IMR-90 (cell line): ENCODE data around the gene FLT4. TPM values are rescaled to one million over a fixed set of nuclear protein-coding genes. Genes with fewer than 3 reads are reported as not detected.

Experiments used
- ATAC-seq: fragments of 200-7000 bp; cut with Tn5 transposase; 2 replicates; pipeline ENCODE4 v1.9.1; 2020; ENCODE audit warnings: low read depth, mild to moderate bottlenecking, moderate library complexity
- BruUV-seq: library from RNA; stranded (reverse); fragments of 400-500 nt; replicated peaks from 2 replicates; lab custom pipeline; 2021; lab: Mats Ljungman, UMichigan
- CTCF ChIA-PET: fragments of 300-600 bp; formaldehyde crosslinking; extraction: SDS; loops from one replicate; lab custom pipeline; 2021; ENCODE audit warnings: antibody characterized with exemption; lab: Yijun Ruan, JAX
- POLR2A ChIA-PET: fragments of 300-600 bp; sonication (Branson Sonifier 250); formaldehyde crosslinking; loops from one replicate; lab custom pipeline; 2022; ENCODE audit warnings: antibody characterized with exemption; ENCODE audit not compliant: unreplicated experiment; lab: Charles Lee
- DNase-seq: peaks from one replicate; pipeline ENCODE4 v3.0.0; 2013
- H2AFZ ChIP-seq: replicated peaks from 2 replicates; pipeline ENCODE3; 2013; ENCODE audit warnings: low read length, mild to moderate bottlenecking; ENCODE audit not compliant: poor library complexity
- H2AK5ac ChIP-seq: 2 replicates; pipeline ENCODE4 v1.6.1; 2013; ENCODE audit warnings: low read depth, low read length, inconsistent platforms
- H2AK9ac ChIP-seq: replicated peaks from 2 replicates; pipeline ENCODE3; 2013; ENCODE audit warnings: mild to moderate bottlenecking, low read depth, low read length, moderate library complexity; ENCODE audit not compliant: poor library complexity
- H2BK120ac ChIP-seq: 2 replicates; pipeline ENCODE4 v1.6.1; 2013; ENCODE audit warnings: low read depth, low read length, inconsistent platforms
- H2BK15ac ChIP-seq: 3 replicates; pipeline ENCODE4 v1.6.1; 2013; ENCODE audit warnings: low read depth, low read length, inconsistent platforms
- H2BK20ac ChIP-seq: 2 replicates; pipeline ENCODE4 v1.6.1; 2013; ENCODE audit warnings: low read depth, mild to moderate bottlenecking, inconsistent platforms, low read length, moderate library complexity
- H2BK5ac ChIP-seq: 2 replicates; pipeline ENCODE4 v1.6.1; 2013; ENCODE audit warnings: mild to moderate bottlenecking, low read depth, low read length, inconsistent platforms; ENCODE audit not compliant: poor library complexity, severe bottlenecking
- H3K14ac ChIP-seq: replicated peaks from 2 replicates; pipeline ENCODE4 v1.6.1; 2013; ENCODE audit warnings: low read depth, low read length, inconsistent platforms
- H3K18ac ChIP-seq: 2 replicates; pipeline ENCODE4 v1.6.1; 2013; ENCODE audit warnings: low read depth, low read length, control low read depth
- H3K23ac ChIP-seq: 2 replicates; pipeline ENCODE4 v1.6.1; 2013; ENCODE audit warnings: low read depth, low read length, inconsistent platforms
- H3K27ac ChIP-seq: 2 replicates; pipeline ENCODE4 v1.5.1; 2013; ENCODE audit warnings: mild to moderate bottlenecking, control low read depth, low read length; ENCODE audit not compliant: insufficient read depth
- H3K27me3 ChIP-seq: 2 replicates; pipeline ENCODE4 v1.6.1; 2013; ENCODE audit warnings: low read length; ENCODE audit not compliant: control insufficient read depth, insufficient read depth
- H3K36me3 ChIP-seq: 2 replicates; pipeline ENCODE4 v1.6.1; 2013; ENCODE audit warnings: low read length, mixed read lengths; ENCODE audit not compliant: control insufficient read depth, insufficient read depth
- H3K4ac ChIP-seq: 2 replicates; pipeline ENCODE4 v1.6.1; 2013; ENCODE audit warnings: low read depth, low read length, inconsistent platforms
- H3K4me1 ChIP-seq: 2 replicates; pipeline ENCODE4 v1.6.1; 2013; ENCODE audit warnings: low read length, mixed read lengths; ENCODE audit not compliant: control insufficient read depth, insufficient read depth
- H3K4me2 ChIP-seq: 2 replicates; pipeline ENCODE4 v1.6.1; 2013; ENCODE audit warnings: low read depth, mild to moderate bottlenecking, control low read depth, low read length, moderate library complexity
- H3K4me3 ChIP-seq: 2 replicates; pipeline ENCODE4 v1.5.1; 2013; ENCODE audit warnings: low read depth, mild to moderate bottlenecking, control low read depth, low read length, moderate library complexity; ENCODE audit not compliant: insufficient read depth
- H3K56ac ChIP-seq: 2 replicates; pipeline ENCODE4 v1.6.1; 2013; ENCODE audit warnings: low read length, inconsistent platforms; ENCODE audit not compliant: insufficient read depth; ENCODE audit errors: extremely low read depth
- H3K79me1 ChIP-seq, 2 experiments: 2 replicates each; pipeline ENCODE4 v1.6.1; 2013; ENCODE audit warnings: low read length in 2 of 2, inconsistent platforms in 1 of 2, low read depth in 1 of 2
- H3K9ac ChIP-seq: 2 replicates; pipeline ENCODE4 v1.6.1; 2013; ENCODE audit warnings: low read depth, low read length, control low read depth
- H3K9me1 ChIP-seq: 2 replicates; pipeline ENCODE4 v1.6.1; 2013; ENCODE audit warnings: low read length, inconsistent platforms; ENCODE audit not compliant: insufficient read depth
- H3K9me3 ChIP-seq: 2 replicates; pipeline ENCODE4 v1.6.1; 2013; ENCODE audit warnings: low read length; ENCODE audit not compliant: control insufficient read depth, insufficient read depth
- H4K20me1 ChIP-seq: 2 replicates; pipeline ENCODE4 v1.6.1; 2013; ENCODE audit warnings: low read length, inconsistent platforms; ENCODE audit not compliant: insufficient read depth
- H4K5ac ChIP-seq: 2 replicates; pipeline ENCODE4 v1.6.1; 2013; ENCODE audit warnings: mild to moderate bottlenecking, low read depth, low read length, control low read depth
- H4K8ac ChIP-seq, 2 experiments: 2 replicates each; pipeline ENCODE4 v1.6.1; 2013; ENCODE audit warnings: low read depth in 2 of 2, low read length in 2 of 2, control low read depth in 1 of 2, inconsistent platforms in 1 of 2
- H4K91ac ChIP-seq: 2 replicates; pipeline ENCODE4 v1.6.1; 2013; ENCODE audit warnings: low read depth, low read length, inconsistent platforms; ENCODE audit not compliant: insufficient read depth
- CEBPB ChIP-seq: IDR thresholded peaks from 2 replicates; pipeline ENCODE4 v1.6.1; 2012; ENCODE audit warnings: low read depth, low read length, improper control_type of control experiment
- CTCF ChIP-seq: conservative IDR thresholded peaks from 2 replicates; pipeline ENCODE4 v1.5.1; 2012; ENCODE audit warnings: mild to moderate bottlenecking, low read depth, low read length, improper control_type of control experiment
- NFE2L2 ChIP-seq: fragments of 150-350 bp; IDR thresholded peaks from 2 replicates; pipeline ENCODE4 v1.6.1; 2016; ENCODE audit warnings: low read depth, mild to moderate bottlenecking, low read length
- RAD21 ChIP-seq: IDR thresholded peaks from 2 replicates; pipeline ENCODE4 v1.6.1; 2012; ENCODE audit warnings: low read length, improper control_type of control experiment
- SMC3 ChIP-seq: fragments of 150-350 bp; IDR thresholded peaks from 2 replicates; pipeline ENCODE4 v1.6.1; 2016; ENCODE audit warnings: low read depth, mild to moderate bottlenecking, antibody characterized with exemption, low read length, moderate library complexity
- USF2 ChIP-seq: fragments of 150-350 bp; IDR thresholded peaks from 2 replicates; pipeline ENCODE4 v1.6.1; 2017; ENCODE audit warnings: mild to moderate bottlenecking, antibody characterized with exemption, low read length, low read depth
- WGBS, 2 experiments: methylation state at CpG; one replicate each; pipeline versions ENCODE4 v1.1.5 to v1.1.7; 2013; ENCODE audit warnings: missing lambda C conversion rate in 2 of 2; ENCODE audit not compliant: insufficient read length in 1 of 2; ENCODE audit errors: extremely low coverage in 2 of 2; 5-methylcytosine and 5-hydroxymethylcytosine counted together
- dilution Hi-C: fragments of 300-500 bp; cut with HindIII; formaldehyde crosslinking; loops from one replicate; pipeline ENCODE4 v1.14.3; 2018; ENCODE audit warnings: low sequenced_read_pairs; ENCODE audit not compliant: unreplicated experiment
- in situ Hi-C: fragments of 300-500 bp; cut with MboI; formaldehyde crosslinking; loops from 3 replicates; pipeline ENCODE4 v1.14.3; 2019; ENCODE audit warnings: low sequenced_read_pairs, inconsistent platforms, mixed read lengths
- intact Hi-C: fragments of 100-400 bp; cut with micrococcal nuclease; formaldehyde crosslinking; loops from 2 replicates; pipeline ENCODE4 v1.10.0; 2022
- polyA plus RNA-seq, 3 experiments: library from polyadenylated mRNA; depleted of rRNA; stranded (reverse); fragments of >200 nt; gene quantifications; 2 replicates each; pipeline ENCODE4 v1.2.3, GENCODE V29; 2012; ENCODE audit warnings: low replicate concordance in 1 of 3
- total RNA-seq: library from RNA; depleted of rRNA; stranded (reverse); fragments of >200 nt; gene quantifications from 2 replicates; pipeline ENCODE4 v1.2.3, GENCODE V29; 2012

Gene FLT4
- total and polyA plus RNA-seq, 2 of the 4 experiments (the other 2 are of a cell fraction), result under 0.01 to 0.07 TPM

DNA sequence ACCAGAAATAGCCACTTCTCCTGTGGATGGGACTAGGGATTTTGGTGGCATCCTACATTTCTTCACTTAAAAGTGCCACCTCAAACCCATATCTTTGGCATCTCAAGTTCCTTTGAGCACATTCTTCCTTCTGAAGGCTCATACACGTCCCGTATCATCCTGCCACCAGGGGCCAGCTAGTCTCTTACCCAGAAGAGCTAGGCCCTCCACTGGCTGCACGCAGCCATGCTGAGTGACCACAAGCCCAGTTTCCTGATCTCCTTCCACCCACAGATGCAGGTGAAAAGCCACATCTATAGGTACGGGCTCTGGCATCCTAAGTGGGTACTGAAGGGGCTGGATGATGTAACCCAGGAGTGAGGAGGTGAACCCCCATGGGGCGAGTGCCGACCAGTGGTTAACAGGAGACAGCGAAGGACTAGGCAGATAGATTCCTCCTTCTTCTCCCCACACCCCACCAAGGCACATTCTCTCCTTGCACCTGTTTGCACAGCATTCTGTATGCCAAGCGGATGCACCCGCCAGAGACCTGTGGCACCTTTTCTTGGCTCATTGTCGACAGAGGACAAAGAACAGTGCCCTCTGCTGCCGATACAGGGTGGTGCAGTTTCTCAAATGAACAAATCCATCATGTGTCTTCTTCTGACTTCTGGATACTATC, 43.7 kb downstream of the FLT4 start:
- intact Hi-C loops, result loop anchor here (1.0 to 10.0 kb wide), 4 partner anchors 111 to 401 kb away; partner anchors contain the start of genes CNOT6, GFPT2 and RASGEF1C
- in situ Hi-C loops, result no loop called here
- 54% methylated on average over 3 of the region's 11 CpGs; no CpG with 5 or more reads in 1 of the 2 experiments for WGBS, 2 experiments
- no peak overlapping the region for H4K5ac ChIP-seq
- H2BK20ac ChIP-seq, result no peak overlapping the region
- dilution Hi-C loops, result no loop called here
- no peak overlapping the region for H3K9ac ChIP-seq
- no peaks in the 10 kb centered on the region for H3K79me1 ChIP-seq
- peak overlapping the region; percentile 64 for H2AFZ ChIP-seq
- ChIA-PET CTCF (interaction anchor here (1.2 kb wide), 1 partner anchor 13 kb away, joined by 8 read pairs; no protein-coding TSS in a partner anchor), POLR2A (no interaction called here)
- no peak overlapping the region for H2AK5ac ChIP-seq
- no peak overlapping the region for H3K4ac ChIP-seq
- H2BK5ac ChIP-seq, result no peak overlapping the region
- no peaks in the 10 kb centered on the region for H3K36me3 ChIP-seq
- H3K4me2 ChIP-seq, result no peak overlapping the region
- H4K20me1 ChIP-seq, result no peaks in the 10 kb centered on the region; the same call in 1 of the 2 replicates
- no peak overlapping the region for H3K27ac ChIP-seq
- no peak overlapping the region for H2BK120ac ChIP-seq
- H3K9me3 ChIP-seq, result no peaks in the 10 kb centered on the region
- peak; percentile 73 for ATAC-seq
- DNase-seq, result peak; percentile 51
- H4K91ac ChIP-seq, result no peak overlapping the region
- H3K9me1 ChIP-seq, result no peaks in the 10 kb centered on the region
- peaks cover 10% of the 10 kb centered on the region; the same call in 1 of the 2 replicates for H3K27me3 ChIP-seq
- no peaks in the 10 kb centered on the region for H3K4me1 ChIP-seq
- TF ChIP-seq CEBPB, result no peak
- peak; percentile 48 for TF ChIP-seq SMC3
- no peak for TF ChIP-seq USF2
- TF ChIP-seq NFE2L2, result no peak
- peak; percentile 56 for TF ChIP-seq CTCF
- peak; percentile 52 for TF ChIP-seq RAD21
- H3K56ac ChIP-seq, result no peak overlapping the region
- no peak overlapping the region for H2BK15ac ChIP-seq
- H2AK9ac ChIP-seq, result no peak overlapping the region
- no peak overlapping the region for H3K14ac ChIP-seq
- H4K8ac ChIP-seq, result no peak overlapping the region
- BruUV-seq, result no TSS peak
- no peak overlapping the region for H3K18ac ChIP-seq
- H3K23ac ChIP-seq, result no peak overlapping the region
- H3K4me3 ChIP-seq, result no peak overlapping the region
